Activated naive CD4-positive, alpha-beta T cell treated with anti-CD3 and anti-CD28 coated beads, Interleukin-2, amount 50 U/mL, for 72 hours (primary cell): ENCODE results near the gene ADAMTS12. TPM values are rescaled to one million over a fixed set of nuclear protein-coding genes. Genes with fewer than 3 reads are reported as not detected.
"Not testable (repeated sequence)": the region's sequence is repeated elsewhere in the genome, so short reads cannot be mapped to it uniquely, and the experiment has no call there.

ENCODE experiments used
- ATAC-seq, 2 donors: fragments of 150-1000 bp; cut with Tn5 transposase; 2 replicates each; pipeline ENCODE4 v1.10.0; 2021; ENCODE audit warnings: mild to moderate bottlenecking in 2 of 2, moderate library complexity in 2 of 2
- DNase-seq, 2 donors: peaks; one replicate each; pipeline ENCODE4 v3.0.0; 2021 to 2022; ENCODE audit warnings: low spot score in 2 of 2
- H3K27ac Mint-ChIP-seq, 2 donors: one replicate each; pipeline ENCODE4 v1.8.0; 2022; ENCODE audit warnings: mild to moderate bottlenecking in 2 of 2, mixed read lengths in 2 of 2
- H3K36me3 Mint-ChIP-seq, 2 donors: one replicate each; pipeline ENCODE4 v1.8.0; 2022; ENCODE audit warnings: mixed read lengths in 2 of 2
- H3K9me3 Mint-ChIP-seq, 2 donors: one replicate each; pipeline ENCODE4 v1.8.0; 2022; ENCODE audit warnings: mixed read lengths in 2 of 2
- total RNA-seq, 2 donors: library from RNA; stranded (reverse); gene quantifications; one replicate each; pipeline ENCODE4 v1.2.3, GENCODE V29; 2022

ADAMTS12 gene
- total RNA-seq, 2 donors from 2014 or later, result not detected

GRCh38 chr5:33867241-33867640 lies 24.5 kb downstream of the ADAMTS12 start:
- H3K36me3 Mint-ChIP-seq, result peaks cover 4 to 15% of the 10 kb centered on the region in 2 donors

DNA sequence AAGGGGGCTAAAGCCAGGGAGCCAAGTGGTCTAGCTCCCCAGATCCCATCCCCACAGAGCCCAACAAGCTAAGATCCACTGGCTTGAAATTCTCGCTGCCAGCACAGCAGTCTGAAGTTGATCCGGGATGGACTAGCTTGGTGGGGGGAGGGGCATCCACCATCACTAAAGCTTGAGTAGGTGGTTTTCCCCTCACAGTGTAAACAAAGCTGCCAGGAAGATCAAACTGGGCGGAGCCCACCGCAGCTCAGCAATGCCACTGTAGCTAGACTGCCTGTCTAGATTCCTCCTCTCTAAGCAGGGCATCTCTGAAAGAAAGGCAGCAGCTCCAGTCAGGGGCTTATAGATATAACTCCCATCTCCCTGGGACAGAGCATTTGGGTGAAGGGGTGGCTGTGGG lies 32.6 kb downstream of the ADAMTS12 start:
- not testable (repeated sequence) for H3K9me3 Mint-ChIP-seq, H3K27ac Mint-ChIP-seq, H3K36me3 Mint-ChIP-seq, DNase-seq, ATAC-seq

More at GRCh38 chr5:33867241-33867640, 24.5 kb downstream of the ADAMTS12 start:
- DNase-seq, result no peak
- no peak for ATAC-seq
- Mint-ChIP-seq H3K27ac (no peak overlapping the region), H3K9me3 (peaks cover 15 to 34% of the 10 kb centered on the region in 2 donors)

DNA sequence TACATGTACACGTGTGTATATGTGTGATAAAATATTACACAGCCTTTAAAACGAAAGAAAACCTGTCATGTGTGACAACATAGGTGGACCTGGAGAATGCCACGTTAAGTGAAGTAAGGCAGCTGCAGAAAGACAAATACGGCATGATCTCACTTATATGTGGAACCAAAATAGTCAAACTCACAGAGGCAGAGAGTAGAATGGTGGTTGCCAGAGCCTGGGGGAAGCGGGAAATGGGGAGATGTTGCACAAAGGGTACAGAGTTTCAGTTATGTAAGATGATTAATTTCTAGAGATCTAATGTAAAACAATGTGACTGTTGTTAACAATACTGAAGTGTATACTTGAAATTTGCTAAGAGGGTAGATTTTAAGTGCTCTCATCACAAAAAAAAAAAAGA lies 34.8 kb downstream of the ADAMTS12 start:
- H3K36me3 Mint-ChIP-seq, result peaks cover 0 to 5% of the 10 kb centered on the region in 2 donors
- ATAC-seq (no peak), DNase-seq (no peak)
- H3K27ac Mint-ChIP-seq, result no peak overlapping the region
- no peaks in the 10 kb centered on the region for H3K9me3 Mint-ChIP-seq

- ATAC-seq (no peak), DNase-seq (no peak)
- Mint-ChIP-seq H3K9me3 (no peaks in the 10 kb centered on the region), H3K36me3 (no peaks in the 10 kb centered on the region), H3K27ac (no peak overlapping the region)
Observed at GRCh38 chr5:33855396-33855795, 36.4 kb downstream of the ADAMTS12 start.

- Mint-ChIP-seq H3K27ac (no peak overlapping the region), H3K9me3 (no peaks in the 10 kb centered on the region), H3K36me3 (no peaks in the 10 kb centered on the region)
- ATAC-seq, result no peak
- DNase-seq, result no peak
Observed at GRCh38 chr5:33854733-33855151, 37.0 kb downstream of the ADAMTS12 start.

DNA sequence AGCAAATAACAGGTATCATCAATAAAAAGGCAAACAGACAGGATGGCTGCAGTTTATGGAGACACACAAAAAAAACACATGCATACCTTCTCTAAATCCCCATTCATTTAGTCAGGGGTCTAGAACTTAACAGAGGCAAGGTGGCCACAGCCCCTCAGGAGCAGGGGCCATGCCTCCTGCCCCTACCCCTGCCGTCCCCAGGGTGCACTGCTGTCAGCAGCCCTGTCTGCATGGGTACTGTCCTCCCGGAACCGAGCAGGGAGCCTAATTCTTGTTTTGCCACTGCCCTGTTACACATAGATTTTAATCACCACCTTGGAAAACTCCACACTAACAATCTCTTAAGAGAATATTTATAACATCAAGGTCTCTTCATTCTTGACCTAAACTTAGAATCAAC lies 39.0 kb downstream of the ADAMTS12 start:
- ATAC-seq, result no peak
- no peak for DNase-seq
- Mint-ChIP-seq H3K27ac (no peak overlapping the region), H3K9me3 (no peaks in the 10 kb centered on the region), H3K36me3 (no peaks in the 10 kb centered on the region)

DNA sequence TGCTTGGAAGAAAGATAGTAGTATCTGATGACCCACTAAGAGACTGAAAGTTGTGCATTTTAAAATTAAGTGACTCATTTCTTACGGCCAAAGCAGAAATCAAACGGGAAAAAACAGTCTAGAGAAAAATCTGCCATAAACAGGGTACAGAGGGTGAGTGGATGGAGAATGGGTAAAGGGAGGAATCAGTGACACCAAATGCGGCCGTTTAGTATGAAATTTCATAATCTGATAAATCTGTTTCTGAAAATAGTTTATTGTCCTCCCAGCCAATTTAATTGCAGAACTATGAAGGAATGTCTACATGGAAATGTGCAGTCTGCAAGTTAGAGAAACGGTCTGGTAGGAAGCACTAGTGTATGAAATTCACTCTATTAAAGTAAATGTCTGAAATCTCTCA lies 39.5 kb downstream of the ADAMTS12 start:
- no peak overlapping the region for H3K27ac Mint-ChIP-seq
- ATAC-seq, result no peak
- no peaks in the 10 kb centered on the region for H3K9me3 Mint-ChIP-seq

DNA sequence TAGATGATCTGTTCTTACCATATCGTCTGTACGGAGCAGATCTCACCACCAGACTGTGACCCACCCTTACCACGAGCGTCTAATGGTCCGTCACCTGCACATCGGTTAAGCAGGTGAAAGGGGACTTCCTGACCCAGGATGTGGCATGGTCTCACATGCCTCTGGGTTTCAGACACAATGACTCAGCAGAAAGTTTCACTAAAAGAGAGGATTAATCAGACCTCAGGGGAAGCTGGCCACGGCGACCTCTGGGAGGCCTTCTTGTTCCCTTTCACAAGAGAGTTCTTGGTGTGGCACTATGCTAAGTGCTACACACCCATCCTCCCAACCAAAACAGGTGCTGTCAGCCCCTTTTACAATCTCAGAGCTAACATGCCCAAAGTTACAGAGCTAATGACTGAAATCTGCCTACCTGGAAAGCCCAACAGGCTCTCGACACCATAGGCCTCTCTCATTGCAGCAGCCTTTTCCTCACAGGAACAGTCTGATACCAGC lies 41.6 kb downstream of the ADAMTS12 start:
- no peaks in the 10 kb centered on the region for H3K36me3 Mint-ChIP-seq
- ATAC-seq, result peak; percentile 86 to 93
- no peak overlapping the region for H3K27ac Mint-ChIP-seq

More for the DNA sequence above, 39.5 kb downstream of the ADAMTS12 start:
- no peaks in the 10 kb centered on the region for H3K36me3 Mint-ChIP-seq
- no peak for DNase-seq

DNA sequence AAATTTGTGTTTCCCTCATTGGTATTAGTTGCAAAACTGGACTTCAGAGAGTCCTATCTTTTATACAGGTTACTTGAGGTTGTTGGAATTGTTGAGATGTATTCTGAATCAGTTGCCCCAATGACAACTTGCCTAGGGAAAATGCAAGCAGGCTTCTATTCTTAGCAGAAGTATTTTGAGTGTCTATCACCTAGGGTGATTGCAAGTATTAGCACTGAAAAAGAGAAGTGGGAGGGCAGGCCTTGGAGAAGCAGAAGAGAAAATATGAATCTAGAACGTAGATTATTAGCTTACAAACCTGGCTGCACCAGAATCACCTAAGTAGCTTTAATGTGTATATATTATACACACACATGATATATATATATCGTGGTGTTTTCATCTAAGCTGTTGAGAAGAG lies 43.2 kb downstream of the ADAMTS12 start:
- ATAC-seq, result no peak
- H3K36me3 Mint-ChIP-seq, result no peaks in the 10 kb centered on the region
- no peaks in the 10 kb centered on the region for H3K9me3 Mint-ChIP-seq
- DNase-seq, result no peak
- H3K27ac Mint-ChIP-seq, result no peak overlapping the region

More for the DNA sequence above, 41.6 kb downstream of the ADAMTS12 start:
- DNase-seq, result no peak
- H3K9me3 Mint-ChIP-seq, result no peaks in the 10 kb centered on the region

GRCh38 chr5:33846851-33847250 lies 44.9 kb downstream of the ADAMTS12 start:
- Mint-ChIP-seq H3K27ac (no peak overlapping the region), H3K9me3 (peaks cover 0 to 8% of the 10 kb centered on the region in 2 donors), H3K36me3 (peaks cover 0 to 5% of the 10 kb centered on the region in 2 donors)
- DNase-seq (no peak), ATAC-seq (no peak)

DNA sequence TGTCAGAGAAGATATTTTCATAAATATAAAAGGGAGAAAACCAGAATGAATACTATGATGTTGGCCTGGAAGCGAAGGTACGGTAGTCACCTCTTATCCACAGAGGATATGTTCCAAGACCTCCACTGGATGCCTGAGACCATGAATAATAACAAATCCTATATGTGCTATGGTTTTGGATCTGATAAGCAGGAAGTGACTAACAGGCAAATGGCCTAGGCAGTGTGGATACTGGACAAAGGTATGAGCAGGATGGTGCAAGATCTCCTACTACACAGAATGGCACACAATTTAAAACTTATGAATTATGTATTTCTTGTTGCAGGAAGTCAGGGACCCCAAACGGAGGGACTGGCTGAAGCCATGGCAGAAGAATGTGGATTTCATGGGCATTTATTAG lies 48.2 kb downstream of the ADAMTS12 start:
- DNase-seq, result no peak
- H3K27ac Mint-ChIP-seq, result no peak overlapping the region
- ATAC-seq, result no peak
- H3K9me3 Mint-ChIP-seq, result peaks cover 0 to 8% of the 10 kb centered on the region in 2 donors
- H3K36me3 Mint-ChIP-seq, result peaks cover 0 to 5% of the 10 kb centered on the region in 2 donors

GRCh38 chr5:33842456-33842855 lies 49.3 kb downstream of the ADAMTS12 start:
- DNase-seq (no peak), ATAC-seq (no peak)
- Mint-ChIP-seq H3K9me3 (peaks cover 0 to 8% of the 10 kb centered on the region in 2 donors), H3K27ac (no peak overlapping the region), H3K36me3 (peaks cover 0 to 5% of the 10 kb centered on the region in 2 donors)

- H3K27ac Mint-ChIP-seq, result no peak overlapping the region
- ATAC-seq (no peak), DNase-seq (no peak)
- peaks cover 0 to 8% of the 10 kb centered on the region in 2 donors for H3K9me3 Mint-ChIP-seq
- peaks cover 0 to 5% of the 10 kb centered on the region in 2 donors for H3K36me3 Mint-ChIP-seq
Observed at GRCh38 chr5:33841891-33842290, 49.9 kb downstream of the ADAMTS12 start.

DNA sequence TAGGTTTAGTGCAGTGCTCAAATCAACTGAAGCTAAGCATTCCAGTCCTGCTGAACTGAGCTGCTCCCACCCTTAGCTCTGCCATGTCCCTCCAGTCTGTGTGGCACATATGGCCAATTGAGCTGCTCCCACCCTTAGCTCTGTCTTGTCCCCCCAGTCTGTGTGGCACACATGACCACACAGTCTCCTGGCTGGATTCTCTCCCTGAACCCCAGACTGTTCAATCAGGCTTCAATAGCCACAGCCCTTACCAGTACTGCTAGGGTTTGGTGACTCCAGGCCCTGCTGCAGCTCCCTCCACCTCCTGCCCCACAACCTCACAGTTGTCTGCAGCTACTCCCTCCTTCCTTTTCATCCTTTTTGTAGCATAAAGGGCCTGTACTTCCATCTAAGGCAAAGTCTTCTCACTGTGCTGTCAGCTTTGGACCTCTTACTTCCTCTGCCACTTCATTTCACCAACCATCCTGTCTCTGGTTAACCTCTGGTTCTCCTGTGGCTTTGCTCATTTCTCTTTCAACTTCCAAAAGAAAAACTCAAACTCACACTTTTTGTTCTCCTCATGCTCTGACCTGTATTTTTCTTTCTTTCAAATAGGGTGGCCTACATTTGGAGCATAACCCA lies 50.8 kb downstream of the ADAMTS12 start:
- DNase-seq, result no peak
- H3K36me3 Mint-ChIP-seq, result peaks cover 0 to 5% of the 10 kb centered on the region in 2 donors

DNA sequence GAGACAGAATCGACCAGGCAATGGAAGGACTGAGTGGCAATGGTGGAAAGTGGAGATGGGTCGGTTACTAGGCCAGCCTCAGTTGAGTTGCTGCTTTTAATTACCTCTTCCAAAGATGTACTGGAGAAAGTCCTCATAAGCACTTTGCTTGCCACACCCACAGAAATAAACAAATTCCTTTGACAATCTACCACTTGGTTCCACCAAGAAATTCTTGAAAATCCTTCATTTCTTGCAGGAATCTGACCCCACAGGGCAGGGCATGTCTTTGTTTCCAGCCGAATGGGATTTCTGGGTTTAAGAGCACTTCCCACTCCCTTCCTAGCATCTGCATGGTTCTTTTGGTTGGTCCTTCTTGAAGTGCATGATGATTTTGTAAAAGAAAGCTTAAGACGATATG lies 54.5 kb downstream of the ADAMTS12 start:
- Mint-ChIP-seq H3K36me3 (no peaks in the 10 kb centered on the region), H3K9me3 (no peaks in the 10 kb centered on the region), H3K27ac (no peak overlapping the region)
- no peak for ATAC-seq
- DNase-seq, result no peak

More for the DNA sequence above, 50.8 kb downstream of the ADAMTS12 start:
- peak; percentile 66 to 81 for ATAC-seq
- Mint-ChIP-seq H3K9me3 (peaks cover 0 to 8% of the 10 kb centered on the region in 2 donors), H3K27ac (peak overlapping the region in 1 of 2 donors; percentile 38)

DNA sequence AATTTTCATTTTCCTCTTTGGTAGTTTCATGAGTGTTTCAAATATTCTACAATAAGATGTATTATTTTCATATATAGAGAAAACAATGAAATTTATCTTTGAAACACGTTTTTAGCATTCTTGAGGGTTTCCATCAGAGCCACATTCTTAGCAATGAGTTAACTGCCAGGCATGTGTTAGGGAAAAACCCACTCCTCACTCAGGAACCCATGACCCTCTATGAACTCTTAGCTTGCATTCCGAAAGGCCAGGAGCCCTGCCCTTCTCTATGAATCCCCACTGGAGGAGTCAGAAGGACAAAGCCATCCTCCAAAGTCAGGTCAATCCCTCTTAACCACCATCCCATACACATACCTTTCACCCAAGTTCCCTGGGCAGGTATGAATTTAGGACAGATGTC lies 57.5 kb downstream of the ADAMTS12 start:
- Mint-ChIP-seq H3K36me3 (no peaks in the 10 kb centered on the region), H3K27ac (no peak overlapping the region), H3K9me3 (no peaks in the 10 kb centered on the region)
- DNase-seq, result no peak
- ATAC-seq, result no peak

GRCh38 chr5:33833237-33833575 lies 58.6 kb downstream of the ADAMTS12 start:
- Mint-ChIP-seq H3K27ac (no peak overlapping the region), H3K36me3 (no peaks in the 10 kb centered on the region), H3K9me3 (no peaks in the 10 kb centered on the region)
- ATAC-seq (no peak), DNase-seq (no peak)
